ENCODE measurements around the gene FAM240B.

FAM240B gene

GRCh38 chr9:38720083-38720745 lies at the start of gene FAM240B:
TSS of gene FAM240B (minus strand) at chr9:38720133. CDS start at chr9:38703999, 16,134 bp downstream.
- DNase-seq (ENCODE audit: low read depth in 2 of 2): no peak

GRCh38 chr9:38768351-38768761 lies 48.4 kb upstream of the FAM240B start:
- DNase-seq (ENCODE audit: low read depth in 2 of 2): no peak

GRCh38 chr9:38765101-38765500 lies 45.2 kb upstream of the FAM240B start:
- no peak for DNase-seq (ENCODE audit: low read depth in 2 of 2)

GRCh38 chr9:38761999-38762398 lies 42.1 kb upstream of the FAM240B start:
- no peak for DNase-seq (ENCODE audit: low read depth in 2 of 2)

GRCh38 chr9:38761339-38761738 lies 41.4 kb upstream of the FAM240B start:
- no peak for DNase-seq (ENCODE audit: low read depth in 2 of 2)

GRCh38 chr9:38756702-38757101 lies 36.8 kb upstream of the FAM240B start:
- no peak for DNase-seq (ENCODE audit: low read depth in 2 of 2)

- no peak for DNase-seq (ENCODE audit: low read depth in 2 of 2)
These were observed 28.0 kb upstream of the FAM240B start for GRCh38 chr9:38747941-38748340.

GRCh38 chr9:38747067-38747466 lies 27.1 kb upstream of the FAM240B start:
- DNase-seq (ENCODE audit: low read depth in 2 of 2): no peak

- no peak for DNase-seq (ENCODE audit: low read depth in 2 of 2)
These were observed 26.4 kb upstream of the FAM240B start for GRCh38 chr9:38746303-38746702.

- DNase-seq (ENCODE audit: low read depth in 2 of 2): no peak
These were observed 24.6 kb upstream of the FAM240B start for GRCh38 chr9:38744484-38744883.

GRCh38 chr9:38737246-38737645 lies 17.3 kb upstream of the FAM240B start:
- DNase-seq (ENCODE audit: low read depth in 2 of 2): no peak

GRCh38 chr9:38734831-38735230 lies 14.9 kb upstream of the FAM240B start:
- no peak for DNase-seq (ENCODE audit: low read depth in 2 of 2)

GRCh38 chr9:38733503-38733902 lies 13.6 kb upstream of the FAM240B start:
- no peak for DNase-seq (ENCODE audit: low read depth in 2 of 2)

- no peak for DNase-seq (ENCODE audit: low read depth in 2 of 2)
These were observed 13.0 kb upstream of the FAM240B start for GRCh38 chr9:38732885-38733284.

GRCh38 chr9:38727497-38728001 lies 7.6 kb upstream of the FAM240B start:
- DNase-seq (ENCODE audit: low read depth in 2 of 2): no peak

- DNase-seq (ENCODE audit: low read depth in 2 of 2): no peak
These were observed 4.8 kb upstream of the FAM240B start for GRCh38 chr9:38724754-38725153.

GRCh38 chr9:38718148-38718547 lies 1.8 kb downstream of the FAM240B start:
- no peak for DNase-seq (ENCODE audit: low read depth in 2 of 2)

GRCh38 chr9:38715684-38716083 lies 4.2 kb downstream of the FAM240B start:
- no peak for DNase-seq (ENCODE audit: low read depth in 2 of 2)

- DNase-seq (ENCODE audit: low read depth in 2 of 2): peak; percentile 17 to 23
These were observed 6.5 kb downstream of the FAM240B start for GRCh38 chr9:38713426-38713825.

GRCh38 chr9:38708759-38709158 lies 11.2 kb downstream of the FAM240B start:
- no peak for DNase-seq (ENCODE audit: low read depth in 2 of 2)

GRCh38 chr9:38707885-38708637 lies 11.9 kb downstream of the FAM240B start:
- DNase-seq (ENCODE audit: low read depth in 2 of 2): no peak

- DNase-seq (ENCODE audit: low read depth in 2 of 2): no peak
These were observed 13.4 kb downstream of the FAM240B start for GRCh38 chr9:38706493-38706892.

GRCh38 chr9:38705917-38706316 lies 14.0 kb downstream of the FAM240B start:
- DNase-seq (ENCODE audit: low read depth in 2 of 2): no peak

Measured in fibroblast of skin of left biceps (primary cell).